ENCODE results near the gene INPP4B. TPM values are rescaled to one million over a fixed set of nuclear protein-coding genes. Genes with fewer than 3 reads are reported as not detected.

The INPP4B gene
- total and polyA plus RNA-seq, 2 donors (not counting 1 experiment from before 2014, with no cell fraction given), result 0.03 TPM; not detected in 1

GRCh38 chr4:142318280-142318679 lies 527.8 kb downstream of the INPP4B start:
- Histone ChIP-seq H3K4me2 (replicated peaks; ENCODE audit: low read depth, low read length, poor library complexity, severe bottlenecking) (no peak overlapping the region), H3K79me2 (ENCODE audit: control insufficient read depth, insufficient read depth, low read length) (no peaks in the 10 kb centered on the region), H3K9me3 (ENCODE audit: control extremely low read depth in 1 of 3, control insufficient read depth in 2 of 3, insufficient read depth in 1 of 3, low read length in 2 of 3) (no peaks in the 10 kb centered on the region), H2AFZ (ENCODE audit: insufficient read depth, low read depth, low read length, poor library complexity, severe bottlenecking) (no peak overlapping the region), H3K9ac (ENCODE audit: low read length) (no peak overlapping the region), H4K20me1 (ENCODE audit: control insufficient read depth, insufficient read depth, low read length, poor library complexity, severe bottlenecking) (no peaks in the 10 kb centered on the region), H3K4me1 (ENCODE audit: control insufficient read depth in 2 of 2, insufficient read depth in 2 of 2, low read length in 2 of 2) (no peaks in the 10 kb centered on the region), H3K36me3 (replicated peaks in 1 of 2; ENCODE audit: control extremely low read depth in 1 of 2, control insufficient read depth in 1 of 2, extremely low read depth in 1 of 2, insufficient read depth in 2 of 2, low read length in 1 of 2) (no peaks in the 10 kb centered on the region), H3K27me3 (replicated peaks in 1 of 4; ENCODE audit: control extremely low read depth in 1 of 4, control insufficient read depth in 3 of 4, insufficient read depth in 4 of 4, low read length in 3 of 4) (no peaks in the 10 kb centered on the region), H3K27ac (ENCODE audit: low read length in 2 of 2) (no peak overlapping the region), H3K4me3 (ENCODE audit: control extremely low read depth in 1 of 5, extremely low read depth in 1 of 5, insufficient read depth in 1 of 5, low read depth in 2 of 5, low read length in 4 of 5) (no peak overlapping the region)
- no peaks in the 10 kb centered on the region for H3K4me1 Mint-ChIP-seq
- ATAC-seq (ENCODE audit: low read depth) (no peak), DNase-seq (no peak)
- H3K4me3 Mint-ChIP-seq, result no peak overlapping the region
- intact Hi-C loops (cut with micrococcal nuclease), result no loop called here
- TF ChIP-seq CTCF (IDR thresholded peaks at IDR 0.05) (no peak), EZH2 (IDR thresholded peaks at IDR 0.05; ENCODE audit: borderline replicate concordance, insufficient read depth, low read depth, low read length, poor library complexity, severe bottlenecking) (no peak)
- WGBS (ENCODE audit: insufficient coverage), result 100% methylated on average over 1 of the region's 1 CpG
- H3K27ac Mint-ChIP-seq, result no peak overlapping the region
- POLR2A ChIA-PET, result no interaction called here
- no peaks in the 10 kb centered on the region for H3K9me3 Mint-ChIP-seq (ENCODE audit: insufficient read depth)
- CTCF ChIA-PET, result no interaction called here
- H3K27me3 Mint-ChIP-seq, result no peaks in the 10 kb centered on the region

- Histone ChIP-seq H3K4me1 (ENCODE audit: control insufficient read depth in 2 of 2, insufficient read depth in 2 of 2, low read length in 2 of 2) (no peaks in the 10 kb centered on the region), H3K9me3 (ENCODE audit: control extremely low read depth in 1 of 3, control insufficient read depth in 2 of 3, insufficient read depth in 1 of 3, low read length in 2 of 3) (no peaks in the 10 kb centered on the region), H3K79me2 (ENCODE audit: control insufficient read depth, insufficient read depth, low read length) (no peaks in the 10 kb centered on the region), H4K20me1 (ENCODE audit: control insufficient read depth, insufficient read depth, low read length, poor library complexity, severe bottlenecking) (no peaks in the 10 kb centered on the region), H3K4me3 (ENCODE audit: control extremely low read depth in 1 of 5, extremely low read depth in 1 of 5, insufficient read depth in 1 of 5, low read depth in 2 of 5, low read length in 4 of 5) (no peak overlapping the region), H2AFZ (ENCODE audit: insufficient read depth, low read depth, low read length, poor library complexity, severe bottlenecking) (no peak overlapping the region), H3K36me3 (replicated peaks in 1 of 2; ENCODE audit: control extremely low read depth in 1 of 2, control insufficient read depth in 1 of 2, extremely low read depth in 1 of 2, insufficient read depth in 2 of 2, low read length in 1 of 2) (no peaks in the 10 kb centered on the region), H3K27me3 (replicated peaks in 1 of 4; ENCODE audit: control extremely low read depth in 1 of 4, control insufficient read depth in 3 of 4, insufficient read depth in 4 of 4, low read length in 3 of 4) (no peaks in the 10 kb centered on the region), H3K27ac (ENCODE audit: low read length in 2 of 2) (no peak overlapping the region), H3K9ac (ENCODE audit: low read length) (no peak overlapping the region), H3K4me2 (replicated peaks; ENCODE audit: low read depth, low read length, poor library complexity, severe bottlenecking) (no peak overlapping the region)
- ATAC-seq (ENCODE audit: low read depth), result no peak
- intact Hi-C loops (cut with micrococcal nuclease), result no loop called here
- Mint-ChIP-seq H3K4me3 (no peak overlapping the region), H3K9me3 (ENCODE audit: insufficient read depth) (no peaks in the 10 kb centered on the region), H3K27ac (no peak overlapping the region), H3K4me1 (no peaks in the 10 kb centered on the region), H3K27me3 (no peaks in the 10 kb centered on the region)
- ChIA-PET CTCF (no interaction called here), POLR2A (no interaction called here)
- no peak for DNase-seq
- TF ChIP-seq CTCF (IDR thresholded peaks at IDR 0.05) (no peak), EZH2 (IDR thresholded peaks at IDR 0.05; ENCODE audit: borderline replicate concordance, insufficient read depth, low read depth, low read length, poor library complexity, severe bottlenecking) (no peak)
- 100% methylated on average over 1 of the region's 2 CpGs for WGBS (ENCODE audit: insufficient coverage)
Observed at GRCh38 chr4:142316913-142317312, 529.2 kb downstream of the INPP4B start.

Measured in B cell (primary cell).